HL-60 (cell line): Measurements from ENCODE around the gene SPNS3.

Source experiments
- DNase-seq, 2 experiments: peaks; one replicate each; pipeline ENCODE4 v3.0.0-alpha.2; 2010 to 2020; ENCODE audit warnings: low read depth in 1 of 2, low spot score in 1 of 2
- H3K27ac ChIP-seq: fragments of 250-450 bp; sonication (Bioruptor Pico); replicated peaks from 2 replicates; pipeline ENCODE4 v1.5.1; 2020; ENCODE audit warnings: mild to moderate bottlenecking, moderate library complexity
- H3K27me3 ChIP-seq: fragments of 250-450 bp; sonication (Bioruptor Pico); 2 replicates; pipeline ENCODE4 v1.5.1; 2021; ENCODE audit warnings: mild to moderate bottlenecking, moderate library complexity; ENCODE audit not compliant: insufficient read depth, poor library complexity, severe bottlenecking
- H3K4me3 ChIP-seq: replicated peaks from 2 replicates; pipeline ENCODE4 v1.5.1; 2011; ENCODE audit warnings: mild to moderate bottlenecking, control low read depth, low read length; ENCODE audit not compliant: insufficient read depth
- GABPA ChIP-seq: IDR thresholded peaks from 2 replicates; pipeline ENCODE4 v1.6.1; 2012; ENCODE audit warnings: low read depth
- POLR2AphosphoS5 ChIP-seq: IDR thresholded peaks from 2 replicates; pipeline ENCODE4 v1.6.1; 2012; ENCODE audit warnings: low read depth
- SPI1 ChIP-seq: IDR thresholded peaks from 2 replicates; pipeline ENCODE4 v1.6.1; 2012; ENCODE audit warnings: low read depth, mild to moderate bottlenecking, borderline replicate concordance
- TF ChIP-seq, protein P1 (sequence below): IDR thresholded peaks from one replicate; pipeline ENCODE4 v1.5.1; 2011; ENCODE audit warnings: low read length, control low read depth, inconsistent platforms; ENCODE audit not compliant: insufficient read depth
- TF ChIP-seq, protein P2 (sequence below): IDR thresholded peaks from 2 replicates; pipeline ENCODE4 v1.6.1; 2012; ENCODE audit warnings: low read depth; ENCODE audit not compliant: insufficient replicate concordance

The SPNS3 gene

DNA sequence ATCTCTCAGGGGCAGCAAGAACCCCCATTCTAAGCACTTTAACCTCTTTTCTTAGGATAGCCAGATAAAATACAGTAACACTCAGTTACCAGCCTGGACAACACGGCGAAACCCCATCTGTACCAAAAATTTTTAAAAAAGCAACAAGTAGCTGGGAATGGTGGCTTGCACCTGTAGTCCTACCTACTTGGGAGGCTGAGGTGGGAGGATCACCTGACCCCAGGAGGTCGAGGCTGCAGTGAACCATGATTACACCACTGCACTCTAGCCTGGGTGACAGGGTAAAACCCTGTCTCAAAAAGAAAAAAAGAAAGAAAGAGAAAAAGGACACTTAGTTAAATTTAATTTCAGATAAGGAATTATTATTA, 38.6 kb upstream of the SPNS3 start:
- TF ChIP-seq POLR2AphosphoS5, result no peak
- TF ChIP-seq SPI1, result no peak
- no peak overlapping the region for H3K4me3 ChIP-seq
- no peaks in the 10 kb centered on the region for H3K27me3 ChIP-seq
- no peak overlapping the region for H3K27ac ChIP-seq
- no peak for DNase-seq

DNA sequence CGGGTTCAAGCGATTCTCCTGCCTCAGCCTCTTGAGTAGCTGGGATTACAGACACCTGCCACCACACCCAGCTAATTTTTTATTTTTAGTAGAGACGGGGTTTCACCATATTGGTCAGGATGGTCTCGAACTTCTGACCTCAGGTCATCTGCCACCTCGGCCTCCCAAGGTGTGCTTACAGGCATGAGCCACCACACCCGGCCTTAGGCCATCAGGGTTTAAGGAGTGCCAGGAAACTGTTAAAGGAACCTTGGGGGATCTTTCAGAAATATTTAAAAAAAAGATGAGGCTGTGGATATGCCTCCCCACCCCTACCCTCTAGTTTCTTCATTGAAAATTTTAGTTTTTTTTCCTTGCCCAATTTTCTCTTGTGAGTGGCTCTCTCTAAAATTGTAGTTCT, 35.9 kb upstream of the SPNS3 start:
- H3K27ac ChIP-seq, result no peak overlapping the region
- TF ChIP-seq SPI1, result no peak
- TF ChIP-seq POLR2AphosphoS5, result no peak
- TF ChIP-seq, protein P1, sequence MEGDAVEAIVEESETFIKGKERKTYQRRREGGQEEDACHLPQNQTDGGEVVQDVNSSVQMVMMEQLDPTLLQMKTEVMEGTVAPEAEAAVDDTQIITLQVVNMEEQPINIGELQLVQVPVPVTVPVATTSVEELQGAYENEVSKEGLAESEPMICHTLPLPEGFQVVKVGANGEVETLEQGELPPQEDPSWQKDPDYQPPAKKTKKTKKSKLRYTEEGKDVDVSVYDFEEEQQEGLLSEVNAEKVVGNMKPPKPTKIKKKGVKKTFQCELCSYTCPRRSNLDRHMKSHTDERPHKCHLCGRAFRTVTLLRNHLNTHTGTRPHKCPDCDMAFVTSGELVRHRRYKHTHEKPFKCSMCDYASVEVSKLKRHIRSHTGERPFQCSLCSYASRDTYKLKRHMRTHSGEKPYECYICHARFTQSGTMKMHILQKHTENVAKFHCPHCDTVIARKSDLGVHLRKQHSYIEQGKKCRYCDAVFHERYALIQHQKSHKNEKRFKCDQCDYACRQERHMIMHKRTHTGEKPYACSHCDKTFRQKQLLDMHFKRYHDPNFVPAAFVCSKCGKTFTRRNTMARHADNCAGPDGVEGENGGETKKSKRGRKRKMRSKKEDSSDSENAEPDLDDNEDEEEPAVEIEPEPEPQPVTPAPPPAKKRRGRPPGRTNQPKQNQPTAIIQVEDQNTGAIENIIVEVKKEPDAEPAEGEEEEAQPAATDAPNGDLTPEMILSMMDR, result no peak
- no peak for TF ChIP-seq GABPA
- TF ChIP-seq, protein P2, sequence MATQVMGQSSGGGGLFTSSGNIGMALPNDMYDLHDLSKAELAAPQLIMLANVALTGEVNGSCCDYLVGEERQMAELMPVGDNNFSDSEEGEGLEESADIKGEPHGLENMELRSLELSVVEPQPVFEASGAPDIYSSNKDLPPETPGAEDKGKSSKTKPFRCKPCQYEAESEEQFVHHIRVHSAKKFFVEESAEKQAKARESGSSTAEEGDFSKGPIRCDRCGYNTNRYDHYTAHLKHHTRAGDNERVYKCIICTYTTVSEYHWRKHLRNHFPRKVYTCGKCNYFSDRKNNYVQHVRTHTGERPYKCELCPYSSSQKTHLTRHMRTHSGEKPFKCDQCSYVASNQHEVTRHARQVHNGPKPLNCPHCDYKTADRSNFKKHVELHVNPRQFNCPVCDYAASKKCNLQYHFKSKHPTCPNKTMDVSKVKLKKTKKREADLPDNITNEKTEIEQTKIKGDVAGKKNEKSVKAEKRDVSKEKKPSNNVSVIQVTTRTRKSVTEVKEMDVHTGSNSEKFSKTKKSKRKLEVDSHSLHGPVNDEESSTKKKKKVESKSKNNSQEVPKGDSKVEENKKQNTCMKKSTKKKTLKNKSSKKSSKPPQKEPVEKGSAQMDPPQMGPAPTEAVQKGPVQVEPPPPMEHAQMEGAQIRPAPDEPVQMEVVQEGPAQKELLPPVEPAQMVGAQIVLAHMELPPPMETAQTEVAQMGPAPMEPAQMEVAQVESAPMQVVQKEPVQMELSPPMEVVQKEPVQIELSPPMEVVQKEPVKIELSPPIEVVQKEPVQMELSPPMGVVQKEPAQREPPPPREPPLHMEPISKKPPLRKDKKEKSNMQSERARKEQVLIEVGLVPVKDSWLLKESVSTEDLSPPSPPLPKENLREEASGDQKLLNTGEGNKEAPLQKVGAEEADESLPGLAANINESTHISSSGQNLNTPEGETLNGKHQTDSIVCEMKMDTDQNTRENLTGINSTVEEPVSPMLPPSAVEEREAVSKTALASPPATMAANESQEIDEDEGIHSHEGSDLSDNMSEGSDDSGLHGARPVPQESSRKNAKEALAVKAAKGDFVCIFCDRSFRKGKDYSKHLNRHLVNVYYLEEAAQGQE, result no peak
- DNase-seq, result no peak
- H3K4me3 ChIP-seq, result no peak overlapping the region
- H3K27me3 ChIP-seq, result no peaks in the 10 kb centered on the region

DNA sequence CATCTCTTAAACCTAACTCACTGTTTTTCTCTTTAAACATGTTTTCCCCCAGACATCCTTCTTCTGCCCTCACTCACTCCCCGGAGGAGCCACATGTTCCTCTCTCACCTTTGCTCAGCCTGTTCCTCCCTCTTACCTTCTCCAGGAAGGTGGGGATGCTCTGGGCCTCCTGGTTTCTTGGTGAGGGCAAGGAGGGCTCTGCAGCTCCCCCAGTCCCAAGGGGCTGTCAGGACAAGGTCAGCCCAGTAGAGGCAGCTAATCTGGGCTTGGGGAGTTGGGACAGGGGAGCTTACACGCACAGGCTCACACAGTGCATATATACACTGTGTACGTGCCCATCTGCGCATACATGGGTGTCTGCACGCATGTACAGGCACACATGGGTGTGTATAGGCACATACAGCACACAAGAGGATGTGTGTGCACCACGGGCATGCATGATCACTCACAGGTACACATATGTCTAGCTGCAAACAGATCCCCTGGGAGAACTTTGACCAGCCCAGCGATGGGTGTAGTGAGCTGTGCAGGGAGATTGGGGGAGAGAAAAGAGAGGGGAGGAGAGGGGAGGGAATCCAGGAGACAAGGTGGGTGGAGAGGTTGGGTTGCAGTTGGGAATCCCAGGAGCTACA, 28.6 kb upstream of the SPNS3 start:
- no peak for DNase-seq
- Histone ChIP-seq H3K27me3 (no peaks in the 10 kb centered on the region), H3K27ac (no peak overlapping the region), H3K4me3 (no peak overlapping the region)
- TF ChIP-seq SPI1 (no peak), GABPA (no peak), POLR2AphosphoS5 (no peak)
- TF ChIP-seq, protein P1, result no peak
- TF ChIP-seq, protein P2, result no peak

DNA sequence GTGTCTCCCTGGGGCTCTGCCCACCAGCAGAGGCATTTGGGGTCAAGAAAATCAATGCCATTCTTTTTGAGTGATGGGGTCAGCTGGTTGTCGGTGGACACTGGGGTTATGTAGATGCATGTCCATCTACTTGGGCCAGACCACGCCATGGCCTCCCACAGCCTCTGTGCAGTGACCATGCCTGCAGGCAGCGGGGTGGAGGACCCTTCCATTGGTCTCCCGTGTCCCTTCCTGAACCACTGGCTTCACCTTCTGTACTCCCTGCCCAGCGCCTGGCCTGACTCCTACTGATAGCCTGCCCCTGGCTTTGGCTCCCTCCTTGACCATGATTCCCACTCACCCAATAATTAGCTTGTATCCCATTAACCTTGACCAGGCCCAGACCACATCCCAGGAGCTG, 28.0 kb upstream of the SPNS3 start:
- TF ChIP-seq GABPA (no peak), POLR2AphosphoS5 (no peak), SPI1 (no peak)
- TF ChIP-seq, protein P1, result no peak
- TF ChIP-seq, protein P2, result no peak
- Histone ChIP-seq H3K4me3 (no peak overlapping the region), H3K27me3 (no peaks in the 10 kb centered on the region), H3K27ac (no peak overlapping the region)
- no peak for DNase-seq
